ENCODE results near the gene DENND6A. TPM values are rescaled to one million over a fixed set of nuclear protein-coding genes. Genes with fewer than 3 reads are reported as not detected.

The DENND6A gene
- total and polyA plus RNA-seq, 2 of the 13 experiments (the other 11 are each of a cell fraction or from before 2014, with no cell fraction given): 9.4 to 11.1 TPM

GRCh38 chr3:57692396-57693147, at the start of gene DENND6A (continued):
- TF ChIP-seq ZNF407 (CRISPR knock-in tag; IDR thresholded peaks at IDR 0.05; ENCODE audit: not compliant biosample characterization): peak; percentile 98
- no peak for TF ChIP-seq MBD4 (IDR thresholded peaks at IDR 0.05; ENCODE audit: borderline replicate concordance, low read length)
- peak; percentile 46 for TF ChIP-seq DRAP1 (CRISPR knock-in tag; IDR thresholded peaks at IDR 0.05)
- TF ChIP-seq CCDC6 (CRISPR knock-in tag; IDR thresholded peaks at IDR 0.05): peak; percentile 99
- TF ChIP-seq ZNF737 (CRISPR knock-in tag; IDR thresholded peaks at IDR 0.05; ENCODE audit: borderline replicate concordance): no peak
- peak; percentile 80; the same call in 1 of the 2 replicates for TF ChIP-seq MXD4 (CRISPR knock-in tag; IDR thresholded peaks at IDR 0.05)
- TF ChIP-seq NRL (CRISPR knock-in tag; IDR thresholded peaks at IDR 0.05; ENCODE audit: borderline replicate concordance): peak; percentile 90; the same call in 1 of the 2 replicates
- peak; percentile 21 for TF ChIP-seq HNF4A (CRISPR knock-in tag; IDR thresholded peaks at IDR 0.05)
- no peak for TF ChIP-seq ZNF292 (CRISPR knock-in tag; IDR thresholded peaks at IDR 0.05; ENCODE audit: borderline replicate concordance, low read depth)
- peak; percentile 50; the same call in 1 of the 2 replicates for TF ChIP-seq DMAP1 (CRISPR knock-in tag; IDR thresholded peaks at IDR 0.05)
- no peak for TF ChIP-seq MZF1 (CRISPR knock-in tag; IDR thresholded peaks at IDR 0.05; ENCODE audit: borderline replicate concordance)
- no peak for TF ChIP-seq FOXA1 (IDR thresholded peaks at IDR 0.05)
- no peak for TF ChIP-seq FOXA1 (CRISPR knock-in tag; IDR thresholded peaks at IDR 0.05)
- no peak for TF ChIP-seq AKNA (CRISPR knock-in tag; IDR thresholded peaks at IDR 0.05; ENCODE audit: borderline replicate concordance)
- peak; percentile 99 for TF ChIP-seq RBFOX2 (IDR thresholded peaks at IDR 0.05; ENCODE audit: low read depth, low read length)
- peak; percentile 85; the same call in 1 of the 2 replicates for TF ChIP-seq ZNF224 (CRISPR knock-in tag; IDR thresholded peaks at IDR 0.05)
